Stomach (tissue), 9 donors: ENCODE data around the gene SERINC5. TPM values are rescaled to one million over a fixed set of nuclear protein-coding genes. Genes with fewer than 3 reads are reported as not detected.
A peak's percentile ranks its signal among the peaks of the same experiment; 100 is the strongest.

Experiments used
- DNase-seq, 2 donors: peaks; one replicate each; pipeline versions ENCODE4 v3.0.0 to v3.0.0-alpha.2; 2013 to 2019
- H3K27ac ChIP-seq, 5 donors: fragments of 200-600 bp in 4 of 5; sonication (generic) in 4 of 5; one replicate each; pipeline ENCODE4 v1.5.1; 2013 to 2019; ENCODE audit warnings: mild to moderate bottlenecking in 1 of 5, moderate library complexity in 1 of 5
- H3K27me3 ChIP-seq, 3 donors: fragments of 200-600 bp; sonication (generic); one replicate each; pipeline ENCODE4 v1.5.1; 2017 to 2019; ENCODE audit warnings: mixed run types in 1 of 3
- H3K36me3 ChIP-seq, 4 donors: fragments of 200-600 bp; sonication (generic); 1 replicate in 3 of 4; 2 replicates in 1 of 4; pipeline ENCODE4 v1.5.1; 2016 to 2019
- H3K4me1 ChIP-seq, 4 donors: fragments of 200-600 bp; sonication (generic); one replicate each; pipeline ENCODE4 v1.5.1; 2016 to 2019
- H3K4me3 ChIP-seq, 4 donors: fragments of 200-600 bp; sonication (generic) in 3 of 4; one replicate each; pipeline ENCODE4 v1.5.1; 2016 to 2019; ENCODE audit warnings: mild to moderate bottlenecking in 1 of 4
- H3K9me3 ChIP-seq, 4 donors: fragments of 200-600 bp; sonication (generic); one replicate each; pipeline ENCODE4 v1.5.1; 2016 to 2019
- EP300 ChIP-seq: sonication (generic); formaldehyde crosslinking; IDR thresholded peaks from one replicate; pipeline ENCODE4 v1.6.1; 2017; ENCODE audit warnings: antibody characterized with exemption
- POLR2A ChIP-seq, 4 donors: fragments of 450-650 bp; IDR thresholded peaks; one replicate each; pipeline ENCODE4 v1.6.1; 2016; ENCODE audit warnings: antibody characterized with exemption in 4 of 4, control low read depth in 2 of 4, mild to moderate bottlenecking in 1 of 4, moderate library complexity in 1 of 4
- POLR2AphosphoS5 ChIP-seq, 3 donors: sonication (generic); formaldehyde crosslinking; IDR thresholded peaks; one replicate each; pipeline ENCODE4 v1.6.1; 2016; ENCODE audit warnings: antibody characterized with exemption in 3 of 3
- WGBS, 5 donors: extraction: QIAGEN DNeasy Blood & Tissue Kit in 3 of 5; methylation state at CpG; one replicate each; pipeline versions ENCODE4 v1.1.5 to v1.1.7; 2013 to 2018; 5-methylcytosine and 5-hydroxymethylcytosine counted together
- intact Hi-C: fragments of 100-400 bp; cut with DNase I; formaldehyde crosslinking; loops from one replicate; pipeline ENCODE4 v1.15.1; 2023; ENCODE audit warnings: low total_unique reads
- polyA plus RNA-seq, 3 donors: library from polyadenylated mRNA; stranded (reverse); fragments of 200-250 nt; gene quantifications; one replicate each; pipeline ENCODE4 v1.2.3, GENCODE V29; 2013
- total RNA-seq, 5 donors: library from RNA; depleted of rRNA; stranded (reverse); fragments of >200 nt; gene quantifications; one replicate each; pipeline versions ENCODE4 v1.1.0 to v1.2.3, GENCODE V29; 2014 to 2016
- TF ChIP-seq, protein P1 (sequence below), 7 experiments: fragments of 450-650 bp in 4 of 7; fragments of 200-600 bp in 3 of 7; sonication (generic) in 3 of 7; IDR thresholded peaks; one replicate each; pipeline ENCODE4 v1.5.1; 2016 to 2019; ENCODE audit warnings: antibody characterized with exemption in 7 of 7, control low read depth in 2 of 7, mild to moderate bottlenecking in 1 of 7
- donor health status: healthy with polysubstance abuse.
- donor health status: Bipolar disorder and iron deficiency.
- donor health status: healthy.

SERINC5 gene
- total and polyA plus RNA-seq, 8 donors: 2.4 to 71.4 (median 18.7) TPM

DNA sequence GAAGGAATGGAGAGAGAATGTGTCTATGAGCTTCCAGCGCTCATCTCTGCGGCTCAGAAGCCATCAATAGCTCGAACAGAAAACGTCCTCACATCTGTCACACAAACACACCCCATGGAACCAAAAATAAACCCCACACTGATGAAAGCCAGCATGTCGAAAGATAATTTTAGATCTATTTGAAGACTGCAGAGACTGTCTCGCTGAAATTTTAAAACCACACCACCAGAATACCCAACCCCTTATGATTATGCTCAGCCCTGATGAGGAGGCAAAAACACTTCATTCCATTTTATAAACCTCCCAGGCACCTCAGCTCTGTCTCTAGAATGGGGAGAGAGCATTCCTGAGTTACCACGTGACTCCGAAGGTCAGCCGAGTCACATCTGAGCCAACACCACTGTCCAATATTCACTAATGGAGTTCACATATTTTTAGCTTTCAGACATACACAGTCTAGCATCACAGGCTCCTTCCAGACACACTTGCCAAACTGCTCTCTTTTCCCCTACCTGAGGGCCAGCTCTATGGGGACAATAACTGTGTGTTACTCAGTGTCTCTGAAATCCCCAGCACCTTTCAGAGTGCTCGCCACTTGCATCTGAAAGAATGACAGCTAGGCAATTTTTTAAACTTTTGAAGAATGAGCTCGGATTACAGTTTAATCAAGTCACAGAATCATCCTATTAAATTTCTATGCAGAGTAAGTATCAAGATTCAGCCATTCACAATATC, 63.2 kb downstream of the SERINC5 start:
- peaks cover 28 to 77% (median 50%) of the 10 kb centered on the region in 4 donors for H3K4me1 ChIP-seq
- intact Hi-C loops: no loop called here
- 54 to 66% (median 61%) methylated on average over 11 of the region's 11 CpGs for WGBS, 5 donors
- peak overlapping the region; percentile 27 to 79 (median 52) for H3K27ac ChIP-seq
- H3K27me3 ChIP-seq: no peaks in the 10 kb centered on the region
- H3K4me3 ChIP-seq: no peak overlapping the region
- TF ChIP-seq POLR2A (IDR thresholded peaks at IDR 0.05) (no peak), POLR2AphosphoS5 (IDR thresholded peaks at IDR 0.05) (no peak), EP300 (no peak)
- TF ChIP-seq, protein P1, sequence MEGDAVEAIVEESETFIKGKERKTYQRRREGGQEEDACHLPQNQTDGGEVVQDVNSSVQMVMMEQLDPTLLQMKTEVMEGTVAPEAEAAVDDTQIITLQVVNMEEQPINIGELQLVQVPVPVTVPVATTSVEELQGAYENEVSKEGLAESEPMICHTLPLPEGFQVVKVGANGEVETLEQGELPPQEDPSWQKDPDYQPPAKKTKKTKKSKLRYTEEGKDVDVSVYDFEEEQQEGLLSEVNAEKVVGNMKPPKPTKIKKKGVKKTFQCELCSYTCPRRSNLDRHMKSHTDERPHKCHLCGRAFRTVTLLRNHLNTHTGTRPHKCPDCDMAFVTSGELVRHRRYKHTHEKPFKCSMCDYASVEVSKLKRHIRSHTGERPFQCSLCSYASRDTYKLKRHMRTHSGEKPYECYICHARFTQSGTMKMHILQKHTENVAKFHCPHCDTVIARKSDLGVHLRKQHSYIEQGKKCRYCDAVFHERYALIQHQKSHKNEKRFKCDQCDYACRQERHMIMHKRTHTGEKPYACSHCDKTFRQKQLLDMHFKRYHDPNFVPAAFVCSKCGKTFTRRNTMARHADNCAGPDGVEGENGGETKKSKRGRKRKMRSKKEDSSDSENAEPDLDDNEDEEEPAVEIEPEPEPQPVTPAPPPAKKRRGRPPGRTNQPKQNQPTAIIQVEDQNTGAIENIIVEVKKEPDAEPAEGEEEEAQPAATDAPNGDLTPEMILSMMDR (IDR thresholded peaks at IDR 0.05): no peak
- peaks cover 0 to 3% (median 1%) of the 10 kb centered on the region in 4 donors for H3K36me3 ChIP-seq
- H3K9me3 ChIP-seq: no peaks in the 10 kb centered on the region
- DNase-seq: peak in 1 of 2 donors; percentile 63

DNA sequence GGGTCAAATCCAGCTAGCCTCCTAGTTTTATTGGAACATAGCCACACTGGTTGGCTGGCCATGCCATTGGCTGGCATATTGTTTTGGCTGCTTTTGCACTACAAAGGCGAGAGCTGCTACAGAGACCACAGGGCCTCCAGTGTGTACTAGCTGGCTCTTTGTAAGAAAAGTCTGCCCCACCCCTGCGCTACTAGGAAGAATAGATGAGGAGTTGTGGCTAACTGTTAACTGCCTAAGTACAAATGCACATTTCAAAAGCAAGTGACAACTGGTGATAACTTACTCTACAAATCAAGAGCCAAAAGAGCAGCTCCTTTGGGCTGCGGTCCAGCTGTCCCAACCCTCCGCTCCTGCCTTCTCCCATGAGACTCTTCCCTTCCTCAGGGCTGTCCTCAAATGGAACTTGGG, 63.9 kb downstream of the SERINC5 start:
- H3K4me1 ChIP-seq: peaks cover 33 to 84% (median 57%) of the 10 kb centered on the region in 4 donors
- peak overlapping the region; percentile 28 to 79 (median 62) for H3K27ac ChIP-seq
- WGBS, 5 donors: 30 to 41% (median 36%) methylated on average over 4 of the region's 4 CpGs
- no peak for TF ChIP-seq EP300
- no peak for TF ChIP-seq POLR2AphosphoS5 (IDR thresholded peaks at IDR 0.05)
- TF ChIP-seq, protein P1 (IDR thresholded peaks at IDR 0.05): no peak
- no peak for TF ChIP-seq POLR2A (IDR thresholded peaks at IDR 0.05)
- H3K27me3 ChIP-seq: no peaks in the 10 kb centered on the region
- H3K9me3 ChIP-seq: no peaks in the 10 kb centered on the region
- no peak overlapping the region for H3K4me3 ChIP-seq
- DNase-seq: peak in 1 of 2 donors; percentile 74
- intact Hi-C loops: no loop called here
- peaks cover 0 to 3% (median 1%) of the 10 kb centered on the region in 4 donors for H3K36me3 ChIP-seq

DNA sequence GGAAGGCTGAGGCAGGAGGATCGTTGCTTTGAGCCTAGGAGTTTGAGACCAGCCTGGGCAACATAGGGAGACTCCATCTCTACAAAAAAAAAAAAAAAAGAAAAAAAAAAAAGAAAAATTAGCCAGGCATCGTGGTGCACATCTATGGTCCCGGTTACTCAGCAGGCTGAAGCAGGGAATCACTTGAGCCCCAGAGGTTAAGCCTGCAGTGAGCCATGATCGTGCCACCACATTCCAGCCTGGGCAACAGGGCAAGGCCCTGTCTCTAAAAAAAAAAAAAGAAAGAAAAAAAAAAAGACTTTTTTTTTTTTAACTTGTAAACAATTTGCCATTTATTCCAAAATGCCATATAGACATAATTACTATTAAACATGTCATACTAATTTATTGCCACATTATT, 64.5 kb downstream of the SERINC5 start:
- H3K9me3 ChIP-seq: no peaks in the 10 kb centered on the region
- H3K36me3 ChIP-seq: no peaks in the 10 kb centered on the region
- H3K27me3 ChIP-seq: no peaks in the 10 kb centered on the region
- peaks cover 38 to 90% (median 63%) of the 10 kb centered on the region in 4 donors for H3K4me1 ChIP-seq
- H3K27ac ChIP-seq: peak overlapping the region; percentile 25 to 79 (median 52)
- no peak for TF ChIP-seq POLR2A (IDR thresholded peaks at IDR 0.05)
- TF ChIP-seq EP300: no peak
- TF ChIP-seq, protein P1 (IDR thresholded peaks at IDR 0.05): no peak
- TF ChIP-seq POLR2AphosphoS5 (IDR thresholded peaks at IDR 0.05): no peak
- DNase-seq: no peak
- intact Hi-C loops: no loop called here
- no peak overlapping the region for H3K4me3 ChIP-seq
- WGBS, 5 donors: 49 to 76% (median 63%) methylated on average over 4 of the region's 4 CpGs

DNA sequence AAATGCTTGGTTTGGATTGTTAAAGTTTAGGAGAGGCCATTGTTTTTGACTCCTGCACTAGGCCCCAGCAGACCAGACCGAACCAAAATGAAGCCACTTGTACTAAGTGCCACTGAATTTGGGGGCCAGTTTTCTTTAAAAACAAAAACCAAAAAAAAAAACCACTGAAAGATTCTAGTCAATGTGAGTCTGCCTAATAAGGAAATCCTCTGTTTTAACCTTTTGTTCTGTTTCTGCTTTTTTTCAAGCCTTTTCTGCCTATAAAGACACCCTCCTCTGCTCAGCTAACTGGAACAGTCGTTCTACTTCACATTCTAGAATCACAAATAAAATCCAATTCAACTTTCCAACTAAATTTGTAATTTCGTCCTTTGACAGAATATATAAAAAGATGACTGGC, 64.9 kb downstream of the SERINC5 start:
- Histone ChIP-seq H3K4me3 (no peak overlapping the region), H3K4me1 (peaks cover 38 to 90% (median 65%) of the 10 kb centered on the region in 4 donors), H3K27ac (peak overlapping the region in 4 of 5 donors; percentile 28 to 79 (median 57)), H3K9me3 (no peaks in the 10 kb centered on the region), H3K36me3 (no peaks in the 10 kb centered on the region), H3K27me3 (no peaks in the 10 kb centered on the region)
- TF ChIP-seq, protein P1 (IDR thresholded peaks at IDR 0.05): no peak
- TF ChIP-seq POLR2AphosphoS5 (IDR thresholded peaks at IDR 0.05) (no peak), EP300 (no peak), POLR2A (IDR thresholded peaks at IDR 0.05) (no peak)
- DNase-seq: no peak
- intact Hi-C loops: no loop called here
- 65 to 82% (median 75%) methylated on average over 3 of the region's 3 CpGs for WGBS, 5 donors
